Chondrocyte (in vitro differentiated cells): ENCODE measurements around the gene SH3PXD2A. TPM values are rescaled to one million over a fixed set of nuclear protein-coding genes. Genes with fewer than 3 reads are reported as not detected.

ENCODE experiments used
- DNase-seq: peaks from one replicate; pipeline ENCODE4 v3.0.0; 2021; ENCODE audit warnings: mixed read lengths, low spot score
- H3K27ac Mint-ChIP-seq: one replicate; pipeline ENCODE4 v1.8.0; 2021; ENCODE audit warnings: mild to moderate bottlenecking, moderate library complexity, mixed read lengths; ENCODE audit not compliant: unreplicated experiment
- H3K27me3 Mint-ChIP-seq: 2 replicates; pipeline ENCODE4 v1.8.0; 2021; ENCODE audit warnings: low read depth, mixed read lengths
- H3K36me3 Mint-ChIP-seq: 2 replicates; pipeline ENCODE4 v1.8.0; 2021; ENCODE audit warnings: low read depth, mixed read lengths
- H3K4me1 Mint-ChIP-seq: 2 replicates; pipeline ENCODE4 v1.8.0; 2021; ENCODE audit warnings: low read depth, mild to moderate bottlenecking, mixed read lengths
- H3K4me3 Mint-ChIP-seq: one replicate; pipeline ENCODE4 v1.8.0; 2021; ENCODE audit warnings: mild to moderate bottlenecking, moderate library complexity, mixed read lengths; ENCODE audit not compliant: unreplicated experiment
- H3K9me3 Mint-ChIP-seq: 2 replicates; pipeline ENCODE4 v1.8.0; 2021; ENCODE audit warnings: low read depth, mixed read lengths
- total RNA-seq: library from RNA; stranded (reverse); gene quantifications from 3 replicates; pipeline ENCODE4 v1.2.1, GENCODE V29; 2021
- TF ChIP-seq, protein P1 (sequence below): fragments of 200-600 bp; sonication (generic); IDR thresholded peaks from 2 replicates; pipeline ENCODE4 v1.5.0; 2021; ENCODE audit warnings: antibody characterized with exemption, mild to moderate bottlenecking, moderate library complexity

The SH3PXD2A gene
- total RNA-seq, 1 donor from 2014 or later, result 46.0 TPM

DNA sequence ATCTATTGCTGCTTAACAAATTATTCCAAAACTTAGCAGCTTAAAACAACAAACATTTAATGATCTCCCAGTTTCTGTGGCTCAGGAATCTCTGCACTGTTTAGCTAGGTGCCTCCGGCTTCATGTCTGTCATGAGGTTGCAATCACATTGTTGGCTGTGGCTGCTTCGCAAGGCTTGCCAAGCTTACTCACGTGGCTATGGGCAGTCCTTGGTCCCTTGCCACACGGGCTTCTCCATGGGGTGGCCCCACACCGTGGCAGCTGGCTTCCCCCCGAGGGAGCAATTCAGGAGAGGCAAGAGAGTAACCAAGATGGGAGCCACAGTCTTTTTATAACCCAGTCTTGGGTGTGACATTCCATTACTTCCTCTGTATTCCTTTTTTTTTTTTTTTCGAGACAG lies 294.5 kb downstream of the SH3PXD2A start:
- Mint-ChIP-seq H3K36me3 (no peaks in the 10 kb centered on the region), H3K4me3 (no peak overlapping the region), H3K9me3 (no peaks in the 10 kb centered on the region), H3K27me3 (peaks cover 39% of the 10 kb centered on the region), H3K4me1 (no peaks in the 10 kb centered on the region), H3K27ac (no peak overlapping the region)
- TF ChIP-seq, protein P1, sequence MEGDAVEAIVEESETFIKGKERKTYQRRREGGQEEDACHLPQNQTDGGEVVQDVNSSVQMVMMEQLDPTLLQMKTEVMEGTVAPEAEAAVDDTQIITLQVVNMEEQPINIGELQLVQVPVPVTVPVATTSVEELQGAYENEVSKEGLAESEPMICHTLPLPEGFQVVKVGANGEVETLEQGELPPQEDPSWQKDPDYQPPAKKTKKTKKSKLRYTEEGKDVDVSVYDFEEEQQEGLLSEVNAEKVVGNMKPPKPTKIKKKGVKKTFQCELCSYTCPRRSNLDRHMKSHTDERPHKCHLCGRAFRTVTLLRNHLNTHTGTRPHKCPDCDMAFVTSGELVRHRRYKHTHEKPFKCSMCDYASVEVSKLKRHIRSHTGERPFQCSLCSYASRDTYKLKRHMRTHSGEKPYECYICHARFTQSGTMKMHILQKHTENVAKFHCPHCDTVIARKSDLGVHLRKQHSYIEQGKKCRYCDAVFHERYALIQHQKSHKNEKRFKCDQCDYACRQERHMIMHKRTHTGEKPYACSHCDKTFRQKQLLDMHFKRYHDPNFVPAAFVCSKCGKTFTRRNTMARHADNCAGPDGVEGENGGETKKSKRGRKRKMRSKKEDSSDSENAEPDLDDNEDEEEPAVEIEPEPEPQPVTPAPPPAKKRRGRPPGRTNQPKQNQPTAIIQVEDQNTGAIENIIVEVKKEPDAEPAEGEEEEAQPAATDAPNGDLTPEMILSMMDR, result no peak
- DNase-seq, result no peak

DNA sequence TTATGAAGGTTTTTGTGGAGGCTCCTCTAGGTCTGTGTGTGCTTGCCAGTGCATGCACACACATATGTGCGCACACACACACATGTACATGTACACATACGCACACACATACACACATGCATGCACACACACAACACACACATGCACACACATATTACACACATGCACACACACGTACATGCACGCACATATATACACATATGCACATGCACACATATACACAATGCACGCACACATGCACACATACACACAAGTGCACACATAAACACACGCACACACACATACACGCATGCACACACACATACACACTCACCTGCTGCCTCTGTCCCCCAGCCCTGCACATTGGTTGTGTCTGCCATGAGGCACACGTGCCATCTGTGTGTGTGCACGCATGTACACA lies 295.6 kb downstream of the SH3PXD2A start:
- Mint-ChIP-seq H3K27ac (no peak overlapping the region), H3K27me3 (peaks cover 36% of the 10 kb centered on the region), H3K4me3 (no peak overlapping the region), H3K4me1 (peaks cover 2% of the 10 kb centered on the region), H3K36me3 (no peaks in the 10 kb centered on the region), H3K9me3 (no peaks in the 10 kb centered on the region)
- DNase-seq, result no peak
- TF ChIP-seq, protein P1, result no peak

DNA sequence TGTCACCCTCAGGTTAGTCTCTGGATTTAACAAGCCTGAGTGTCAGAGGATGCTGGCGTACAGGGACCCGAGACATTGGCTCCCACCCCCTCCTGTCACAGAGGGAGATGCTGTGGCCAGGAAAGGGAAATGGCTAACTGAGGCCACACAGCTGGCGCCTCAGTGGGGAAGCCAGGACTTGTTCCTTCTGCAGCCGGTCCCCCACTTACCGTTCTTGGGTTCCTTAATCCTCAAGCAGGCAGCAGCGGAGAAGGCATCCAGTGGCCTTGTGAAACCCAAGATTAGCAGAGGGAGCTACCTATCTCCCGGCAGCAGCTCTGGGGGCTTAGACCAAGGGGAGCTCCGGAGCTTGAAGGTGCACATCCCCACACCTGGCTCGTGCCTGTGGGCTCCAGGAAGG lies 296.5 kb downstream of the SH3PXD2A start:
- no peaks in the 10 kb centered on the region for H3K9me3 Mint-ChIP-seq
- H3K4me3 Mint-ChIP-seq, result no peak overlapping the region
- TF ChIP-seq, protein P1, result no peak
- H3K27ac Mint-ChIP-seq, result no peak overlapping the region
- H3K4me1 Mint-ChIP-seq, result peaks cover 5% of the 10 kb centered on the region
- DNase-seq, result no peak
- no peaks in the 10 kb centered on the region for H3K36me3 Mint-ChIP-seq
- peaks cover 36% of the 10 kb centered on the region for H3K27me3 Mint-ChIP-seq

DNA sequence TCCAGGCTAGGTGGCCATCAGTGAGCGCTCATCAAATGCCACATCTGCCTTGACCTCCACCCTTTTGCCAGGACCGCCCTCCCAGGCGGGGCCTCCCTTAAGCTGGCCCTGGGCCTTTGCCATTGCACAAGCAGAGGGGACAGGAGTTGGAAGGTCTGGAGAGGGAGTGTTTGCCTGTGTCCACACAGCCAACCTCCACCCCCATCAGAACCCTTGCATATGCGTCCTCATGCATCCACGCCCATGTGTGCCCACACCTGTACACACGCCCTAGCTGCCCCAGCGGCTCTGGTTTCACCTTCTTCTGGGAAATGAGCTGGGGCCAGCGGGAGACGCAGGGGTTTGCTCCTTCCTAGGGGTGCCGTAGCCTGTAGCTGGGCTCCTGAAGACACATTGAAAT lies 297.9 kb downstream of the SH3PXD2A start:
- H3K4me3 Mint-ChIP-seq, result no peak overlapping the region
- H3K36me3 Mint-ChIP-seq, result no peaks in the 10 kb centered on the region
- TF ChIP-seq, protein P1, result no peak
- H3K9me3 Mint-ChIP-seq, result no peaks in the 10 kb centered on the region
- peaks cover 42% of the 10 kb centered on the region for H3K27me3 Mint-ChIP-seq
- no peak for DNase-seq
- H3K4me1 Mint-ChIP-seq, result peaks cover 5% of the 10 kb centered on the region
- no peak overlapping the region for H3K27ac Mint-ChIP-seq

DNA sequence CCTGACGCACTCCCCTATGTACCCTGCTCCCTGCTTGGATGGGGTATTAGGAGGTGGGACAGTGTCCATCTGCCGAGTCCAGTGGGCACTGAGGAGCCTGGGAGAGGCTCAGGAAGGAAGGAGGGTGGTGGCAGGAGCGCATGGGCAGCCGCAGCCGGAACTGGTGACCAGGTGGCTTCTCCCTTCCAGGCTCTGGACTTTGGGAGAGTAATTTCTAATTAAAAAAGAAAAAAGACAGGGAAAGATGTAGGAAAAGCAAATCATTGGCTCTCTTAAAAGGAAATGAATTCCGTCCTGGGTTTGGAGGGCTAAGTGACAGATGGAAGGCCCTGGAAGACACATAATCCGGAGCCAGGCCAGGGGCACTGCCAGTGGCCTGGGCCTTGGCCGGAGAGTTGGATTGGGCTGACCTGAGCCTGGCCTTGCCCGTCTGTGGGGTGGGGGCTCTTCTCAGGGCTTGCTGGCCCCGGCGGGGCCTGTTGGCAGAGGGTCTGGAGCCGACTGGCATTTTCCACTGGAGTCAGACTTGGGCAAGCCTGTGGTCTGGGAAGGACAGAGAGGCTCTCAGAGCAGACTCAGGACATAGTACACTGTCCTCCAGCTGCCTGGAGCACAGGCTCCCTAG lies 298.9 kb downstream of the SH3PXD2A start:
- Mint-ChIP-seq H3K27ac (no peak overlapping the region), H3K36me3 (no peaks in the 10 kb centered on the region), H3K4me3 (no peak overlapping the region), H3K4me1 (peaks cover 5% of the 10 kb centered on the region), H3K9me3 (no peaks in the 10 kb centered on the region), H3K27me3 (peaks cover 44% of the 10 kb centered on the region)
- no peak for DNase-seq
- TF ChIP-seq, protein P1, result no peak
